Activated CD4-positive, alpha-beta T cell treated with anti-CD3 and anti-CD28 coated beads, Interleukin-2, amount 50 U/mL, for 4 hours (primary cell): Measurements from ENCODE around the gene THRB.

Experiments used
- DNase-seq, 2 experiments: peaks; one replicate each; pipeline ENCODE4 v3.0.0-alpha.2; 2020

THRB gene

DNA sequence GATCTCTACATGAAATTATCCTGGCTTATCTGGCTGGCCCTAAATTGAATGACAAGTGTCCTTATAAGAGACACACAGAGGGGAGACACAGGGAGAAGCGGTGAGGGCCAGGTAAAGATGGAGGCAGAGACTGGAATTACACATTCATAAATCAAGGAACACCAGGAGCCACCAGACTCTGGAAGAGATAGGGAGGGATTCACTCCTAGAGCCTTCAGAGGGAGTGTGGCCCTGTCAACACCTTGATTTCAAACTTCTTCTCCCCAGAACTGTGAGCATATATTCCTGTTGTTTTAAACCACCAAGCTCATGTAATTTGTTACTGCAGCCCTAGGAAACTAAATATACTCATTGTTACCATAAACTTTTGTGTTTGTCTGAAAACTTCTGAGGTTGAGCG lies 193.7 kb downstream of the THRB start:
- no peak for DNase-seq

- no peak for DNase-seq
Measured at GRCh38 chr3:24299806-24300626, 194.6 kb downstream of the THRB start.

- no peak for DNase-seq
Measured at GRCh38 chr3:24299246-24299805, 195.3 kb downstream of the THRB start.

DNA sequence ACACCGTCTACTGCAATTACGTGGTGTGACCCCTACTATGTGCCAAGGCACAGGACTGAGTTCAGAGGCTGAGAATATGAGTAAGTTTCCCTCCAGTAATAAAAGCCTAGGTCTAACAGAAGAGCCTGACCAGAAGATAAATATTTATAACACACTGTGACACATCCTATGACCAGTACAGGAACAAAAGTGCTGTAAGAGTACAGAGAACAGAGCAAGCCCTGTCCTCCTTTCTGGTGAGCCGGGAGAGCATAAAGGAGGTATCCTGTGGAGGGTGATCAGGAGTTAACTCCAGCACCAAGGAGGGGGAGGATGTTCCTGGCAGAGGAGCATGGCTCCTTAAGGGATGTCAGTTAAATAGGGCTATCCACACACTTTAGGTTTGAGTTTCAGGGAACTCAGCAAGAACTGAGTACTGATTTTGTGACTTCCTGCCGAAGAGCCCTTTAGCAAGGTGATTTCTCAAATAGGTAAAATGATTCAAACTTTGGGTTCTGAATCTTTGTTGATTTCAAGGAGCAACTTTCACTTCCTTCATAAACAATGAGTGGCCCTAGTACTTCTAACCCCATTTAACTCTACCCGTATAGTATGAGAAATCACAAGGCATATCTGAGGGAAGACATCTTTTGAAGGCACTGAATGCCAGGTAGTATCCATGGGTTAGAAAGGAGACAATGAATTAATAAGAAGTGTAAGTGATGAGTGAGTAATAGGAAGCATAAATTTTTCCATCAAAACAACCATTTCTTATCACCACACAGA lies 198.0 kb downstream of the THRB start:
- no peak for DNase-seq

GRCh38 chr3:24294150-24294549 lies 200.5 kb downstream of the THRB start:
- DNase-seq = no peak

DNA sequence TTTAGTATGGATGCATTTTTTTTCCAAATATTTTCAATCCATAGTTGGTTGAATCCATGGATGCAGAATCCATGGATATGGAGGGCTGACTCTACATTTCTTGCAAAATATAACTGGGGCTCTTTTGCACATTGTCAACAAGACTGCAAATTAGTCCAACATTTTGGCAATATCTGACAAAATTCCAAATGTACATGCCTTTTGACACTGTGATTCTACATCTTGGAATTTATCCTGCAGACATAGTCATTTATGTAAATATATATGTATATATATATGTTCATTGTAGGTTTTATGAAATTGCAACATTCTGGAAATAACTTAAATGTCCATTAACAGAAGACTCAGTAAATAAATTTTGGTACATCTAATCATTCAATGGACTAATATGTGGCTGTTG lies 203.0 kb downstream of the THRB start:
- DNase-seq = no peak

DNA sequence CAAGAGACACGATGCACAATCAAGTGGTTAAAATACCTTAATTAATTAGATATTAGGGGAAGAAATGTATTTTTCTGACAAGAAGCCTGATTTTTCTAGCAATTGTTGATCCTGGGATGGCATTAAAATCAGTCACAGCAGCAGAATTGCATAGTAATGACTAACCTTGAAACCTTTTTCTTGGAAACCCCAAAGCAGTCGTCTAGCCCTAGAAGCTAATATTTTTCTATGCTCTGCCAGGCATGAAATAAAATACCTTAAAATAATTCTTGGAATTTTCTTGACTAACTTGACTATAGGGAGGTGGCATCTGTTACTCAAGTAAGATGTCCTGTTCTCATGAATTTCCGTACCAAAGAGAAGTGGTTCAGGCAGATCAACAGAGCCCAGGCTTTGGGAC lies 204.1 kb downstream of the THRB start:
- no peak for DNase-seq

DNA sequence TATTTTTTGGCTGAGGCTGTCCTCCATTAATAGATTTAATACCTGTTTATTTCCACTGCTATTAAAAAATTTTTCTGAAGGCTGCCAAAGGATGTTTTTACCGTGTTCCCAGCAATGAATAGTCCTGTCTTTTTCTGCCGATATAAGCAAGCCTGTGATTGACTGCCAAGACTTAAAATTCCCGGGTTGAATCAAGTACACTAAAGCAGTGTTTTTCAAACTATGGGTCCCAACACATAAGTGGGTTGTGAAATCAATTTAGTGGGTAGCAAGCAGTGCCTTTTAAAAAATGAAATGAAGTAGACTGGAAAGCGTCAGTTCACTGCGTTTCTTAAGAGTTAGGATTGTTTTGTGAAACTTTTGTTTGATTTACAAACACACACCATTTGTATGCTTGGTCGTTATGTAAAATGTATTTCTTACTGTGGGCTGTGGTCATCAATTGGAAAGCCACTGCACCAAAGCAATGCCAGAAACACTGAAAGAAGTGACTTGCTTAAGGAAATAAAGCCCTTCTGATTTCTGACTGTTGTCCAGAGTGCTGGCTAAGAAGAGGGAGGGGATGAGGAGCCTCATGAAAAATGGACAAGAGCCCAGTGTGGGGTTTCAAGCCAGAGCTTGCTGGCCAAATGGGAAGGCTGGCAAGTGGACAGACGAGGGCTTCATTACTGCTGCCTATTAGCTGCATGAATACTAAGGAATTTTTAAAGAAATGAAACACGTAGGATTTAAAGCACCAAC lies 206.0 kb downstream of the THRB start:
- no peak for DNase-seq

GRCh38 chr3:24287755-24288450 lies 206.7 kb downstream of the THRB start:
- no peak for DNase-seq

DNA sequence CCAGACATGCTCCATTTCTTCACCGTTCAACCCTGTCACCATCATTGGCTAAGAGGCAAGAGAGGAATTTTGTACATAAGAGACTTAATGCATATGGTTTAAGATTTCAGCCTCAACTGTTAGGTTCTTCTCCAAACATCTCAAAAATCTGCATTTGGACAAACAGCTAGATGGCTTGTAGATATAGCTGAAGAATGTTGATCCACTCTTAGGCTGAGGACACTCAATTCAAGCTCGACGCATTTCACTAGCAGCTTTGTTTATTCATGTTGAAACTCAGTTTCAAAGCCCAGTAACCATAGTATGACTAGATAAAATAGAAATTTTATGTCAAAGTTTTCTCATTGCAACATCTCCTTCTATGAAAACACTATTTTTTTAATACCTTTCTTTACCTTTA lies 208.2 kb downstream of the THRB start:
- no peak for DNase-seq

- DNase-seq = no peak
Measured at GRCh38 chr3:24278543-24278942, 216.1 kb downstream of the THRB start.

DNA sequence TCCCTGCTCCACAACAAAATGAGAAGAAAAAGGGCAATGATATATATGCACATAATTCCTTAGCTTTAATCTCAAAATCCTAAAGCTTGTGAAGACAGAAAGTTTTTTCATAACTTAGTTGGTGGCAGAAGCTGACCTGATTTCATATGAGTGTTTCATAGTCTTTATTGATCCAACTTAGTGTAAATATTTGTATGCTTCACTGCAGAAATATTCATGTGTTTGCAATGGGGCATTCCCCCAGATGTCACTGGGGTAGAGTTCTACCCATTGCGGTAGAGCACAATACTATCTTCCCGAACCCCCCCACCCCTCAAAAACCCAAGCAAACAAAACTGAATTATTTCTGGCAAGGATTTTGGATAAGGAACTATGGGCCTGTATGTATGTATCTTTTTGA lies 221.2 kb downstream of the THRB start:
- DNase-seq = no peak

GRCh38 chr3:24272875-24273274 lies 221.8 kb downstream of the THRB start:
- DNase-seq = no peak

- no peak for DNase-seq
Measured at GRCh38 chr3:24272408-24272807, 222.2 kb downstream of the THRB start.

DNA sequence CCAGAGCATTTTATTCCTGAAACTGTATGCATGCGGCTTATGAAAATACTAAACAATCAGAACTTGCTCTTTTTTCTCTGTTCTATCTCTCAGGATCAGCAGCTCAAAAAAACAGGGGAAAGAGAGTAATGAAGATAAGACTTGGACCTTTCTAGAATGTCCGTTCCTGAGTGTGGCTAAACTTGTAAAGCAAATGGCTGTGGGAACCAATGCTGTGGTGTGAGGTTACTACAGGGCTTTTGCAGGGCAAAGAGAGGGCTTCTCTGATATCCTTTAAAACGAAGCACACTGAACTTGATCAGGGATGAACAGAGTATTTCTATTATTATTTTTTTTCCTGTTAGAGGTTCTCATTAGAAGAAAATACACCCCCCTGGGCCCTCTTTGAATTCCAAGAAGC lies 223.4 kb downstream of the THRB start:
- DNase-seq = no peak

DNA sequence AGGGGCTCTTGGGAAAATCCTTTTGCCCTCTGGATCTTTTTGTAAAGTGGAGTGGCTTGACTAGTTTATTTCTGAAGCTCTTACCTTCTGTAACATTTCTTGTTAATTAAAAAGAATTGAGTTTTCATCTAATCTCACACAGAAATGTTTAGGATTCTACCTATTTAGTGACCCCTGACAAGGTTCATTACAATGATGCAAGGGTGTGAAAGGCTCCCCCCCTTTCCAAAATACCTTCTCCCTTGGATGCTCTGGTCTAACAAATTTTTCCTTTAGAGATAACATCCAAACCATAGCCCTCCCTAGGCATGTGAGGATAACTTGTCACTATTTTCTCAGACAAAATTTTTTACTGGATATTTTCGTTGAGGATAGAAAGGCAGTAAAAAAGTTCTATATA lies 223.9 kb downstream of the THRB start:
- DNase-seq = no peak

- no peak for DNase-seq
Measured at GRCh38 chr3:24270204-24270691, 224.4 kb downstream of the THRB start.

DNA sequence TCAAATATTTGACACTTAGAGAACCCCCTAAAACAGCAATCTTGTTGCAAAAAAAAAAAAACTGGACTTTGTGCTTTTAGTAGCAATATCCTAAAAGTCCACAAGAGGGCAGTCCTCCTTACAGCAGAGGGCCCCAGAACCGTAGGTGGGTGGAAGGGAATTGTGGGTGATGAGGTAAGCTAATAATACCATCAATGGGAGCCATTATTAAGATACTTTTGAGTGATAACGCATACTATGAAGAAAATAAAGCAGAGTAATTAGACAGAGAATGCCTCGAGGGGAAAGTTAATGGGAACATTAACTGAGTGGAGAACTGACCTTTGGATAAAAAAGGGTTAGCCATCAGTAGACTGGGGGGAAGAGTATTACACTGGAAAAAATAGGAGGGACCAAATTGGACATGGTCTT lies 229.9 kb downstream of the THRB start:
- DNase-seq = no peak

DNA sequence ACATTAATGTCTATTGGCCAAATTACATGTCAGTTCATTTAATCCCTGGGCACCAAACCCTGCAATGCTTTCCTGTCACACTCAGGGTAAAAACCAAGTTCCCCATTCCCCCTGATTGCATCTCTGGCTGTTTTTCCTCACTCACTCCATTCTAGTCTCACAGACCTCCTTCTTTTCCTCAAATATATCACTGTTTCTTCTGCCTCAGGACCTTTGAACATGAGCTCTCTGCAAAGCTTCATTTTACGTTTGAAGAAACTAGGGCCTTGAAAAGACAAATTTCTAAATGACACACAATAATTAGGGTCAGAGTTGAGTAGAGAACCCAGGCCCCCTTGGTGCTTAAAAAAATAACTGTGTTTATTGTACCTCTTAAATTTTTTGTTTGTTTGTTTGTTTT lies 230.6 kb downstream of the THRB start:
- DNase-seq = no peak

- DNase-seq = no peak
Measured at GRCh38 chr3:24263069-24263668, 231.5 kb downstream of the THRB start.

DNA sequence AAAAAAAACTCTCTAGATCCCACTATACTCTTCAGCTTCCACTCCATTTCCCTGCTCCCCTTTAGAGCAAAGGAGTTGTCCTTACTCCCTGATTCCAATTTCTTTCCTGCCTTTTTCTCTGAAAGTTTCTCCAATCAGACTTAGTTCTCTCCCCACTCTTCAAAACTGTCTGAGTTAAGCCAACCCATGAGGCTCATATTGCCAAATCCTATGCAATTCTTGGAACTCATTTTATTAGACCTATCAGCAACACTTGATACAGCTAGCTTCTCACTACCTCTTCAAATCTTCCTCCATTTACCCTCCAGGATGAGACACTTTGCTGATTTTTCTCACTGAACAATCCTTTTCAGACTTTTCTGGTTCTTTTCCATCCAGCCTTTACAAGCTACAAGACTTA lies 233.1 kb downstream of the THRB start:
- DNase-seq = no peak

DNA sequence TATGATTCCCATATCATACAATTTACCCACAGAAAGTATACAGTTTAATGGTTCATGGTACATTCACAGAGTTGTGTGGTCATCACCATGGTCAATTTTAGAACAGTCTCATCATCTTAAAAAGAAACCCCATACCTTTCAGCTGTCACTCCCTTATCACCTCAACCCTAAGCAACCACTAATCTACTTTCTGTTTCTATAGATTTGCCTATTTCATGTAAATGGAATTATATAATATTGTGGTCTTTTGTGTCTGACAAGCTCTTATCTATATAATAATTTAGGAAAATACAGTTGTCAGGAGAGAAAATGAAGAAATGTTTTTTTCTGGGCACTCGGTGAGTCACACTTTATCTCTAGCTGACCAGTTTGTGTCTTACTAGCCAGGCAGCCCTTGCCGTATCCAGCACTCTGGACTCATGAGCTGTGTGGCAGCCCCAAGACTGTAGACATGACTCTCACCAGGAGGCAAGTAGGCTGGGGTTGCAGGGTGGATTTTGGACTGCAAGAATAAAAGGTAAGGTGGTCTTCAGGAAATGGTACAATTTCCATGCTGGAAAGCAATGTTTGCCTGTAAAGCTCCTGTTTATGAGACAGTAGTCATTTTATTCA lies 234.6 kb downstream of the THRB start:
- no peak for DNase-seq
